PC-3 (cell line): Measurements from ENCODE around the gene GDF15.

Experiments used
- CTCF ChIP-seq: fragments of 300-600 bp; sonication (generic); conservative IDR thresholded peaks from 2 replicates; pipeline ENCODE4 v1.5.1; 2017; ENCODE audit warnings: antibody characterized with exemption, low read depth, mild to moderate bottlenecking, low read length
- EZH2 ChIP-seq: fragments of 300-600 bp; sonication (generic); IDR thresholded peaks from one replicate; pipeline ENCODE4 v1.6.1; 2017; ENCODE audit warnings: antibody characterized with exemption, mild to moderate bottlenecking, low read length; ENCODE audit not compliant: unreplicated experiment

GRCh38 chr19:18390065-18390907, 4.3 kb downstream of the GDF15 start:
- no peak for TF ChIP-seq CTCF
- no peak for TF ChIP-seq EZH2
